CD14-positive monocyte (primary cell): ENCODE measurements around the gene SPRY1. TPM values are rescaled to one million over a fixed set of nuclear protein-coding genes. Genes with fewer than 3 reads are reported as not detected.

Experiments used
- DNase-seq, 3 donors: peaks; one replicate each; pipeline ENCODE4 v3.0.0-alpha.2; 2011 to 2022
- H2AFZ ChIP-seq: 2 replicates; pipeline ENCODE4 v1.6.0; 2012; ENCODE audit warnings: mild to moderate bottlenecking, low read depth, low read length, inconsistent platforms; ENCODE audit not compliant: insufficient read depth, poor library complexity, severe bottlenecking
- H3K27ac ChIP-seq, 2 donors: 1 replicate in 1 of 2; 2 replicates in 1 of 2; pipeline ENCODE4 v1.5.1; 2012 to 2013; ENCODE audit warnings: low read length in 2 of 2, control low read depth in 1 of 2, inconsistent platforms in 1 of 2, low read depth in 1 of 2, mild to moderate bottlenecking in 1 of 2
- H3K27me3 ChIP-seq, 2 donors: one replicate each; pipeline versions ENCODE4 v1.6.0 to v1.6.1; 2011 to 2013; ENCODE audit warnings: low read length in 2 of 2; ENCODE audit not compliant: control insufficient read depth in 2 of 2, insufficient read depth in 2 of 2
- H3K36me3 ChIP-seq, 2 donors: replicated peaks in 1 of 2; 1 replicate in 1 of 2; 2 replicates in 1 of 2; pipeline versions ENCODE4 v1.5.1 to v1.6.1; 2012 to 2013; ENCODE audit warnings: low read length in 2 of 2, control low read depth in 1 of 2, inconsistent platforms in 1 of 2, mild to moderate bottlenecking in 1 of 2; ENCODE audit not compliant: insufficient read depth in 2 of 2, control insufficient read depth in 1 of 2
- H3K4me1 ChIP-seq, 2 donors: 1 replicate in 1 of 2; 2 replicates in 1 of 2; pipeline versions ENCODE4 v1.5.1 to v1.6.1; 2012 to 2013; ENCODE audit warnings: low read length in 2 of 2, control low read depth in 1 of 2, inconsistent platforms in 1 of 2, mild to moderate bottlenecking in 1 of 2, moderate library complexity in 1 of 2; ENCODE audit not compliant: insufficient read depth in 2 of 2, control insufficient read depth in 1 of 2
- H3K4me2 ChIP-seq: replicated peaks from 2 replicates; pipeline ENCODE3; 2012; ENCODE audit warnings: low read length, moderate library complexity, mild to moderate bottlenecking; ENCODE audit not compliant: poor library complexity, severe bottlenecking; ENCODE audit errors: extremely low read depth
- H3K4me3 ChIP-seq, 3 experiments: fragments of 200-600 bp in 1 of 3; sonication (generic) in 1 of 3; replicated peaks in 1 of 3; 1 replicate in 2 of 3; 2 replicates in 1 of 3; pipeline ENCODE4 v1.5.1; 2011 to 2013; ENCODE audit warnings: low read length in 3 of 3, mild to moderate bottlenecking in 3 of 3, control low read depth in 2 of 3, low read depth in 2 of 3, inconsistent platforms in 1 of 3, moderate library complexity in 1 of 3
- H3K79me2 ChIP-seq: 2 replicates; pipeline ENCODE4 v1.6.0; 2012; ENCODE audit warnings: mild to moderate bottlenecking, control low read depth, inconsistent platforms, low read length, moderate library complexity; ENCODE audit not compliant: insufficient read depth
- H3K9ac ChIP-seq: 2 replicates; pipeline ENCODE4 v1.6.0; 2017; ENCODE audit warnings: low read length, mild to moderate bottlenecking; ENCODE audit not compliant: insufficient read depth, poor library complexity, severe bottlenecking
- H3K9me3 ChIP-seq, 2 donors: replicated peaks in 1 of 2; 1 replicate in 1 of 2; 2 replicates in 1 of 2; pipeline versions ENCODE4 v1.5.1 to v1.6.1; 2012 to 2013; ENCODE audit warnings: low read length in 2 of 2, control low read depth in 1 of 2; ENCODE audit not compliant: control insufficient read depth in 1 of 2, insufficient read depth in 1 of 2
- H4K20me1 ChIP-seq: 2 replicates; pipeline ENCODE4 v1.6.0; 2012; ENCODE audit warnings: mild to moderate bottlenecking, low read length, control low read depth, moderate library complexity; ENCODE audit not compliant: insufficient read depth
- H3K27ac Mint-ChIP-seq, 7 donors: one replicate each; pipeline ENCODE4 v1.8.0; 2020; ENCODE audit warnings: mild to moderate bottlenecking in 7 of 7, mixed read lengths in 7 of 7, moderate library complexity in 6 of 7, inconsistent platforms in 2 of 7
- H3K27me3 Mint-ChIP-seq, 3 donors: one replicate each; pipeline ENCODE4 v1.8.0; 2021 to 2022; ENCODE audit warnings: low read depth in 3 of 3, mild to moderate bottlenecking in 3 of 3, mixed read lengths in 3 of 3, moderate library complexity in 3 of 3, inconsistent platforms in 1 of 3
- H3K36me3 Mint-ChIP-seq, 2 donors: one replicate each; pipeline ENCODE4 v1.8.0; 2020; ENCODE audit warnings: mixed read lengths in 2 of 2, inconsistent platforms in 1 of 2, mild to moderate bottlenecking in 1 of 2
- H3K4me1 Mint-ChIP-seq: one replicate; pipeline ENCODE4 v1.8.0; 2020; ENCODE audit warnings: mild to moderate bottlenecking, mixed read lengths
- H3K4me3 Mint-ChIP-seq, 2 donors: one replicate each; pipeline ENCODE4 v1.8.0; 2020; ENCODE audit warnings: mild to moderate bottlenecking in 2 of 2, mixed read lengths in 2 of 2, moderate library complexity in 1 of 2
- H3K9me3 Mint-ChIP-seq, 7 donors: one replicate each; pipeline ENCODE4 v1.8.0; 2020 to 2022; ENCODE audit warnings: mixed read lengths in 7 of 7, mild to moderate bottlenecking in 6 of 7, moderate library complexity in 6 of 7, inconsistent platforms in 2 of 7
- WGBS: methylation state at CpG from one replicate; pipeline ENCODE4 v1.1.5; 2013; ENCODE audit warnings: missing lambda C conversion rate; ENCODE audit not compliant: insufficient coverage; 5-methylcytosine and 5-hydroxymethylcytosine counted together
- intact Hi-C, 2 donors: fragments of 100-400 bp; cut with micrococcal nuclease; formaldehyde crosslinking; loops; one replicate each; pipeline versions ENCODE4 v1.15.0 to v1.15.1; 2023
- polyA plus RNA-seq, 3 donors: library from polyadenylated mRNA; depleted of rRNA in 1 of 3; unstranded in 2 of 3; stranded (reverse) in 1 of 3; fragments of 300-500 nt in 2 of 3; fragments of >200 nt in 1 of 3; fragmentation: Illumina TruSeq in 2 of 3; gene quantifications; 1 replicate in 2 of 3; 2 replicates in 1 of 3; pipeline ENCODE4 v1.2.3, GENCODE V29; 2012 to 2021
- TF ChIP-seq, protein P1 (sequence below): fragments of 200-600 bp; IDR thresholded peaks from one replicate; pipeline ENCODE4 v1.8.0; 2022; ENCODE audit warnings: antibody characterized with exemption, mild to moderate bottlenecking

Gene SPRY1
- polyA plus RNA-seq, 3 donors, result 1.1 to 3.7 (median 2.0) TPM

DNA sequence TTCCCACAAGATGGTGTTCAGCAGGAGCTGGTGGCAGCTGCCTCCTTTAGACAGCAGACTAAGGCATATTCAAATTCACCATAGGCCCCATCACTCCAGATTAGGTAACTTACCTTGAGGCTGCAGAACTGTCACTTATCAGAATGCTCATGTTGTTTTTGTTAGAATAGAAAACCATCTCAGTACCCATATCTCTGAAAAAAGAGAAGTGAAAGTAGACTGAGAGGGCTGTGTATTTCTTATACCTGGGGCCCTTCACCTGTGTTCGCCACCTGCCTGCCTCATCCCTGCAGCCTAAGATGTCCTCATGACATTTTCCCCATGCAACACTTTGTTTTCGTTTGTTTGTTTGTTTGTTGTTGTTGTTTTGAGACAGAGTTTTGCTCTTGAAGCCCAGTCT, 32.9 kb upstream of the SPRY1 start:
- Mint-ChIP-seq H3K4me3 (no peak overlapping the region), H3K9me3 (peaks cover 0 to 5% (median 0%) of the 10 kb centered on the region in 7 donors), H3K27ac (peak overlapping the region in 1 of 7 donors; percentile 26), H3K36me3 (no peaks in the 10 kb centered on the region), H3K4me1 (peaks cover 19% of the 10 kb centered on the region), H3K27me3 (peaks cover 0 to 4% (median 2%) of the 10 kb centered on the region in 3 donors)
- intact Hi-C loops, result no loop called here
- no peaks in the 10 kb centered on the region for H3K9me3 ChIP-seq
- H3K36me3 ChIP-seq, result no peaks in the 10 kb centered on the region
- no peaks in the 10 kb centered on the region for H3K79me2 ChIP-seq
- no peak overlapping the region for H3K9ac ChIP-seq
- H4K20me1 ChIP-seq, result no peaks in the 10 kb centered on the region
- H2AFZ ChIP-seq, result no peak overlapping the region
- H3K4me2 ChIP-seq, result no peak overlapping the region
- H3K27me3 ChIP-seq, result no peaks in the 10 kb centered on the region
- no peak overlapping the region for H3K27ac ChIP-seq
- no peak for DNase-seq
- 100% methylated on average over 1 of the region's 2 CpGs for WGBS
- H3K4me1 ChIP-seq, result peaks cover 4 to 12% of the 10 kb centered on the region in 2 donors
- H3K4me3 ChIP-seq, result no peak overlapping the region
- TF ChIP-seq, protein P1, sequence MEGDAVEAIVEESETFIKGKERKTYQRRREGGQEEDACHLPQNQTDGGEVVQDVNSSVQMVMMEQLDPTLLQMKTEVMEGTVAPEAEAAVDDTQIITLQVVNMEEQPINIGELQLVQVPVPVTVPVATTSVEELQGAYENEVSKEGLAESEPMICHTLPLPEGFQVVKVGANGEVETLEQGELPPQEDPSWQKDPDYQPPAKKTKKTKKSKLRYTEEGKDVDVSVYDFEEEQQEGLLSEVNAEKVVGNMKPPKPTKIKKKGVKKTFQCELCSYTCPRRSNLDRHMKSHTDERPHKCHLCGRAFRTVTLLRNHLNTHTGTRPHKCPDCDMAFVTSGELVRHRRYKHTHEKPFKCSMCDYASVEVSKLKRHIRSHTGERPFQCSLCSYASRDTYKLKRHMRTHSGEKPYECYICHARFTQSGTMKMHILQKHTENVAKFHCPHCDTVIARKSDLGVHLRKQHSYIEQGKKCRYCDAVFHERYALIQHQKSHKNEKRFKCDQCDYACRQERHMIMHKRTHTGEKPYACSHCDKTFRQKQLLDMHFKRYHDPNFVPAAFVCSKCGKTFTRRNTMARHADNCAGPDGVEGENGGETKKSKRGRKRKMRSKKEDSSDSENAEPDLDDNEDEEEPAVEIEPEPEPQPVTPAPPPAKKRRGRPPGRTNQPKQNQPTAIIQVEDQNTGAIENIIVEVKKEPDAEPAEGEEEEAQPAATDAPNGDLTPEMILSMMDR, result no peak

GRCh38 chr4:123364906-123365305, 31.7 kb upstream of the SPRY1 start:
- Histone ChIP-seq H3K27me3 (no peaks in the 10 kb centered on the region), H3K4me1 (peaks cover 4 to 12% of the 10 kb centered on the region in 2 donors), H2AFZ (no peak overlapping the region), H3K4me2 (no peak overlapping the region), H3K27ac (no peak overlapping the region), H3K4me3 (no peak overlapping the region), H4K20me1 (no peaks in the 10 kb centered on the region), H3K9ac (no peak overlapping the region), H3K36me3 (no peaks in the 10 kb centered on the region), H3K9me3 (no peaks in the 10 kb centered on the region), H3K79me2 (no peaks in the 10 kb centered on the region)
- no peak for DNase-seq
- TF ChIP-seq, protein P1, result no peak
- H3K36me3 Mint-ChIP-seq, result no peaks in the 10 kb centered on the region
- no peak overlapping the region for H3K4me3 Mint-ChIP-seq
- WGBS, result 100% methylated on average over 1 of the region's 3 CpGs
- H3K27ac Mint-ChIP-seq, result no peak overlapping the region
- peaks cover 0 to 4% (median 2%) of the 10 kb centered on the region in 3 donors for H3K27me3 Mint-ChIP-seq
- H3K9me3 Mint-ChIP-seq, result peaks cover 0 to 5% (median 0%) of the 10 kb centered on the region in 7 donors
- H3K4me1 Mint-ChIP-seq, result peaks cover 13% of the 10 kb centered on the region
- intact Hi-C loops, result no loop called here
